GM12873 (cell line): ENCODE data around the gene COL4A6.

Experiments
- CTCF ChIP-seq: IDR thresholded peaks from 2 replicates; pipeline ENCODE4 v1.5.1; 2012; ENCODE audit warnings: low read depth, mild to moderate bottlenecking, moderate library complexity, low read length, control low read depth; ENCODE audit not compliant: insufficient read depth; ENCODE audit errors: missing control alignments

The COL4A6 gene

GRCh38 chrX:108361316-108361715, 76.9 kb downstream of the COL4A6 start:
- no peak for TF ChIP-seq CTCF

GRCh38 chrX:108359806-108360602, 78.2 kb downstream of the COL4A6 start:
- TF ChIP-seq CTCF: no peak

GRCh38 chrX:108353452-108353851, 84.8 kb downstream of the COL4A6 start:
- no peak for TF ChIP-seq CTCF

- no peak for TF ChIP-seq CTCF
These were observed 89.0 kb downstream of the COL4A6 start for GRCh38 chrX:108349210-108349609.

GRCh38 chrX:108348525-108348924, 89.7 kb downstream of the COL4A6 start:
- no peak for TF ChIP-seq CTCF

GRCh38 chrX:108347800-108348199, 90.4 kb downstream of the COL4A6 start:
- TF ChIP-seq CTCF: no peak

- no peak for TF ChIP-seq CTCF
These were observed 94.0 kb downstream of the COL4A6 start for GRCh38 chrX:108344216-108344615.
